Osteocyte (in vitro differentiated cells): ENCODE measurements around the gene LBR. TPM values are rescaled to one million over a fixed set of nuclear protein-coding genes. Genes with fewer than 3 reads are reported as not detected.

Experiments
- DNase-seq: peaks from one replicate; pipeline ENCODE4 v3.0.0; 2021; ENCODE audit warnings: mixed read lengths; ENCODE audit not compliant: unreplicated experiment; ENCODE audit errors: extremely low spot score
- H3K27ac Mint-ChIP-seq: one replicate; pipeline ENCODE4 v1.8.0; 2021; ENCODE audit warnings: mild to moderate bottlenecking, mixed read lengths; ENCODE audit not compliant: unreplicated experiment
- H3K27me3 Mint-ChIP-seq: one replicate; pipeline ENCODE4 v1.8.0; 2021; ENCODE audit warnings: mixed read lengths; ENCODE audit not compliant: unreplicated experiment
- H3K36me3 Mint-ChIP-seq: one replicate; pipeline ENCODE4 v1.8.0; 2021; ENCODE audit warnings: mixed read lengths; ENCODE audit not compliant: unreplicated experiment
- H3K4me1 Mint-ChIP-seq: one replicate; pipeline ENCODE4 v1.8.0; 2021; ENCODE audit warnings: mixed read lengths; ENCODE audit not compliant: unreplicated experiment
- H3K4me3 Mint-ChIP-seq: one replicate; pipeline ENCODE4 v1.8.0; 2021; ENCODE audit warnings: mild to moderate bottlenecking, moderate library complexity, mixed read lengths; ENCODE audit not compliant: unreplicated experiment
- H3K9me3 Mint-ChIP-seq: one replicate; pipeline ENCODE4 v1.8.0; 2021; ENCODE audit warnings: mixed read lengths; ENCODE audit not compliant: unreplicated experiment
- total RNA-seq: library from RNA; stranded (reverse); gene quantifications from 2 replicates; pipeline ENCODE4 v1.2.1, GENCODE V29; 2021
- TF ChIP-seq, protein P1 (sequence below): fragments of 200-600 bp; sonication (generic); IDR thresholded peaks from 2 replicates; pipeline ENCODE4 v1.5.0; 2021; ENCODE audit warnings: antibody characterized with exemption, mild to moderate bottlenecking, moderate library complexity

Gene LBR
- total RNA-seq, 1 donor from 2014 or later, result 34.8 TPM

DNA sequence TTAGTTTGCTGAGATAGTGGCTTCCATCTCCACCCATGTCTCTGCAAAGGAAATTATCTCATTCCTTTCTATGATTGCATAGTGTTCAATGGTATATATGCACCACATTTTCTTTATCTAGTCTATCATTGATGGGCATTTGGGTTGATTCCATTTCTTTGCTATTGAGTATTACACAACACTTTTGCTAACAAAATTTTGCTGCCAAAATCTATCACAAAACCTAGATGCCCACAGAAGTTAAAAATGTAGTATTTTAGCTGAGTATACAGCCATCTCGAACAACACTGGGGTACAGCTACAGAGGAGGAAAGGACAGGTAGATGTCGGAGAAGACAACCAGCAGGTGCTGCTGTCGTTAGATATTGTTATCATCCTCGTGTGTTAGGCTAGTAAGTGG is 67.7 kb downstream of the LBR start:
- no peak for DNase-seq
- TF ChIP-seq, protein P1, sequence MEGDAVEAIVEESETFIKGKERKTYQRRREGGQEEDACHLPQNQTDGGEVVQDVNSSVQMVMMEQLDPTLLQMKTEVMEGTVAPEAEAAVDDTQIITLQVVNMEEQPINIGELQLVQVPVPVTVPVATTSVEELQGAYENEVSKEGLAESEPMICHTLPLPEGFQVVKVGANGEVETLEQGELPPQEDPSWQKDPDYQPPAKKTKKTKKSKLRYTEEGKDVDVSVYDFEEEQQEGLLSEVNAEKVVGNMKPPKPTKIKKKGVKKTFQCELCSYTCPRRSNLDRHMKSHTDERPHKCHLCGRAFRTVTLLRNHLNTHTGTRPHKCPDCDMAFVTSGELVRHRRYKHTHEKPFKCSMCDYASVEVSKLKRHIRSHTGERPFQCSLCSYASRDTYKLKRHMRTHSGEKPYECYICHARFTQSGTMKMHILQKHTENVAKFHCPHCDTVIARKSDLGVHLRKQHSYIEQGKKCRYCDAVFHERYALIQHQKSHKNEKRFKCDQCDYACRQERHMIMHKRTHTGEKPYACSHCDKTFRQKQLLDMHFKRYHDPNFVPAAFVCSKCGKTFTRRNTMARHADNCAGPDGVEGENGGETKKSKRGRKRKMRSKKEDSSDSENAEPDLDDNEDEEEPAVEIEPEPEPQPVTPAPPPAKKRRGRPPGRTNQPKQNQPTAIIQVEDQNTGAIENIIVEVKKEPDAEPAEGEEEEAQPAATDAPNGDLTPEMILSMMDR, result no peak
- H3K9me3 Mint-ChIP-seq, result no peaks in the 10 kb centered on the region
- peaks cover 37% of the 10 kb centered on the region for H3K27me3 Mint-ChIP-seq
- no peaks in the 10 kb centered on the region for H3K4me1 Mint-ChIP-seq
- no peak overlapping the region for H3K27ac Mint-ChIP-seq
- H3K36me3 Mint-ChIP-seq, result no peaks in the 10 kb centered on the region
- H3K4me3 Mint-ChIP-seq, result no peak overlapping the region

DNA sequence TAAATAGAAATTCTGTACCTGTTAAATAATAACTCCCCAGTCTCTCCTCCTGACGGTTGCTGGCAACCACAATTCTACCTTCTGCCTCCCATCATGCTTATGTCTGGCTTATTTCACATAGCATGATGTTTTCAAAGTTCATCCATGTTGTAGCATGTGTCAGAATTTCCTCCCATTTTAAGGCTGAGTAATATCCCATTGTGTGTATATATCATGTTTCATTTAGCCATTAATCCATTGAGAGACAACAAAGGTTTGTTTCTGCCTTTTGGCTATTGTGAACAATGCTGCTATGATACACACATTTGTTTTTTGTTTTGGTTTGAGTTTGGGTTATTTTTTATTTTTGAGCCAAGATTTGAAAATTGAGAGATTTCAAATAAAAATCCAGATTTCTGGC is 72.0 kb downstream of the LBR start:
- Mint-ChIP-seq H3K4me1 (no peaks in the 10 kb centered on the region), H3K36me3 (no peaks in the 10 kb centered on the region), H3K4me3 (no peak overlapping the region), H3K27me3 (peaks cover 57% of the 10 kb centered on the region), H3K9me3 (no peaks in the 10 kb centered on the region), H3K27ac (no peak overlapping the region)
- TF ChIP-seq, protein P1, result no peak
- DNase-seq, result no peak

DNA sequence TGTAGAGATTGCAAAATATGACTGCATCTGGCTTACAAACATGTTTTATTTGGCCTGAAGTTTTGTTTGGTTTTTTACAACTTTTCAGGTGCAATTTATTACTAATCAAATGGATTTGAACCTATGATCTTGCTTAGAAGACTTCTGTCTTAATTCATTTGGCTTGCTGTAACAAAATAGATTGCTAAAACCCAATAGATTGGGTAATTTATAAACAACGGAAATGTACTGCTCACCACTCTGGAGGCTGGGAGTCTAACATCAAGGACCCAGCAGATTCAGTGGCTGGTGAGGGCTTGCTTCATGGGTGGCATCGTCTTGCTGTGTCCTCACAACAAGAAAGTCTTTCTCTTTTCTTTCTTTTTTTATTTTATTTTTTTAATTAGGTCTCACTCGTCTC is 72.9 kb downstream of the LBR start:
- H3K4me1 Mint-ChIP-seq, result no peaks in the 10 kb centered on the region
- peaks cover 59% of the 10 kb centered on the region for H3K27me3 Mint-ChIP-seq
- H3K9me3 Mint-ChIP-seq, result no peaks in the 10 kb centered on the region
- no peak overlapping the region for H3K27ac Mint-ChIP-seq
- H3K36me3 Mint-ChIP-seq, result no peaks in the 10 kb centered on the region
- no peak overlapping the region for H3K4me3 Mint-ChIP-seq
- DNase-seq, result no peak
- TF ChIP-seq, protein P1, result no peak

Other genes starting within 250 kb of the LBR start
- gene ENAH, start 225.1 kb upstream of the LBR start, total RNA-seq, result 232 and 233 TPM in 2 replicates